Large intestine (tissue), 3 donors: ENCODE results near the gene KLK12. TPM values are rescaled to one million over a fixed set of nuclear protein-coding genes. Genes with fewer than 3 reads are reported as not detected.

Experiments
- DNase-seq, 2 donors: peaks; one replicate each; pipeline versions ENCODE4 v3.0.0 to v3.0.0-alpha.2; 2013
- H3K27ac ChIP-seq: one replicate; pipeline ENCODE4 v1.5.1; 2013; ENCODE audit warnings: low read length
- H3K27me3 ChIP-seq: 2 replicates; pipeline ENCODE4 v1.6.1; 2013; ENCODE audit warnings: low read length; ENCODE audit not compliant: control insufficient read depth, insufficient read depth
- H3K36me3 ChIP-seq: 2 replicates; pipeline ENCODE4 v1.6.1; 2013; ENCODE audit warnings: low read length; ENCODE audit not compliant: control insufficient read depth, insufficient read depth
- H3K4me1 ChIP-seq: one replicate; pipeline ENCODE4 v1.6.1; 2013; ENCODE audit warnings: low read length; ENCODE audit not compliant: control insufficient read depth, insufficient read depth
- H3K4me3 ChIP-seq: one replicate; pipeline ENCODE4 v1.5.1; 2013; ENCODE audit warnings: low read length
- H3K9me3 ChIP-seq: one replicate; pipeline ENCODE4 v1.6.1; 2013; ENCODE audit warnings: mild to moderate bottlenecking, low read depth, low read length, moderate library complexity; ENCODE audit not compliant: control insufficient read depth
- WGBS: methylation state at CpG from one replicate; pipeline ENCODE4 v1.1.5; 2013; ENCODE audit warnings: low lambda C conversion rate; ENCODE audit not compliant: insufficient coverage; 5-methylcytosine and 5-hydroxymethylcytosine counted together
- polyA plus RNA-seq: library from polyadenylated mRNA; unstranded; fragments of 120-200 nt; gene quantifications from one replicate; pipeline ENCODE4 v1.2.1, GENCODE V29; 2013

The KLK12 gene
- polyA plus RNA-seq, 1 donor, result 2.4 TPM

DNA sequence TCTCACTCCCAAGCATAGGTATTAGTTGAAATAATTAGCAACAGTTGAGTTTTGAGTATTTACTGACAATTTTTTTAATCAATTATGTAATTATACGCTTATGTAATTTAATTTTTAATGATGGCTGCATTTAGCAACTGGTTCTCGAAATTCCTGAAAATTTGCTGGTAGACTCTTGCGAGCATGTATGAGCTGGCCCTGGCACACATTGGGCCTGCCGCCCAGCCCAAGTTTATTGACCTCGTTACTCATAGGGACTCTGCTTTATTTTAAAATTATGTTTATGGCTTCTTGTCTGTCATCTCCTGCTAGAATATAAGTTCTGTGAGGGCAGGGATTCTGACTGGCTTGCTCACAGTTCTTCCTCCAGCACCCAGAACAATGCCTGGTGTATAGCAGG is 41.2 kb upstream of the KLK12 start:
- H3K9me3 ChIP-seq, result no peaks in the 10 kb centered on the region
- DNase-seq, result no peak
- no peaks in the 10 kb centered on the region for H3K36me3 ChIP-seq
- no peak overlapping the region for H3K4me3 ChIP-seq
- H3K4me1 ChIP-seq, result no peaks in the 10 kb centered on the region
- H3K27ac ChIP-seq, result no peak overlapping the region
- H3K27me3 ChIP-seq, result no peaks in the 10 kb centered on the region
- 100% methylated on average over 2 of the region's 5 CpGs for WGBS

DNA sequence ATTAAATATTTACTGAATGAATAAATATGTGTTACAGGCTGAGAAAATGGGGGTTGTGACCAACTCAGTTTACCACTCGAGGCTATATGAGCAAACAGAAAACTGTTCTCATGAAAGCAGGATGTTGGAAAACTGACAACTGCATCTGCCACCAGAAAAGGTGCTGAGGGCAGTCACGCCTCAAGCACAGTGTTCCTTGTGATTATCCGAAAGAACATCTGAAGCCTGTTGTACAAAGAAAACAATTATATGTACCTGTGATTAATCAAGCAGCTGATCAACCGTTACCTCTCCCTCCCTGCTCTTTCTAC is 36.2 kb upstream of the KLK12 start:
- no peak for DNase-seq
- H3K4me1 ChIP-seq, result no peaks in the 10 kb centered on the region
- H3K27ac ChIP-seq, result no peak overlapping the region
- H3K9me3 ChIP-seq, result no peaks in the 10 kb centered on the region
- H3K27me3 ChIP-seq, result peaks cover 2% of the 10 kb centered on the region
- H3K36me3 ChIP-seq, result no peaks in the 10 kb centered on the region
- no peak overlapping the region for H3K4me3 ChIP-seq
- WGBS, result no CpG with 5 or more reads among the region's 4 CpGs

DNA sequence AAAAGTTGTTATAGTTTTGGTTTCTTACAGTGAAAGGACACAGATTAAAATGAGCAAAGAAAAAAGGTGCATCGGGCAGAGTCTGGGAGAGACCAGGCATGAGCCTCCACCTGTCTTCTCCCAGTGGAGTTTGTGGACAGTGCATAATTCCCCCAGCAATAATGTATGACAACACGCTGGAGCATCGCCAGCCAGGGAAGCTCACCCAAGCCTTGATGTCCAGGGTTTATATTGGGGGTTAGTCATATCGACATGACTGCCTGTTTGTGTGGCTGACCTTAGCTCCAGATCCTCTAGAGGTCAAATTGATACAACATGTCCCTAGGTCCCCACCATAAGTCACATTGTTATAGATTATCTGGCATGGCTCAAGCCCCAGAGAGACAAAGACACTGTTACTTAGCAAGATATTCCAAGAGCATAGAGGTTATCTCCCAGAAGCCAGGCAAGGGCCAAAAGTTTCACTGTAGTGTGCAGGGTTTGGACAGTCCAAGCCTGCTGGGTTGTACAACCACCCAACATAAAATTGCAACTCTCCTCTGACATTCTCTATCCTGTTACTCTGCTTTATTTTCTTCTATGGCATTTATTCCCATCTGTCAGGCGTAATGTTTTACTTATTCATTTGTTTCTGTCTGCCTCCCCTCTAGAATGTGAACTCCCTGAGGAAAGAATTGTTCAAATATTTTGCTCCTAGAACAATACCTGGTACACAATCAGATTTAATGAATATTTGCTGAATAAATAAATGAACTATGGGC is 35.7 kb upstream of the KLK12 start:
- WGBS, result 76% methylated on average over 2 of the region's 5 CpGs
- Histone ChIP-seq H3K4me1 (no peaks in the 10 kb centered on the region), H3K36me3 (no peaks in the 10 kb centered on the region), H3K9me3 (no peaks in the 10 kb centered on the region), H3K4me3 (no peak overlapping the region), H3K27ac (no peak overlapping the region), H3K27me3 (peaks cover 7% of the 10 kb centered on the region)
- no peak for DNase-seq

DNA sequence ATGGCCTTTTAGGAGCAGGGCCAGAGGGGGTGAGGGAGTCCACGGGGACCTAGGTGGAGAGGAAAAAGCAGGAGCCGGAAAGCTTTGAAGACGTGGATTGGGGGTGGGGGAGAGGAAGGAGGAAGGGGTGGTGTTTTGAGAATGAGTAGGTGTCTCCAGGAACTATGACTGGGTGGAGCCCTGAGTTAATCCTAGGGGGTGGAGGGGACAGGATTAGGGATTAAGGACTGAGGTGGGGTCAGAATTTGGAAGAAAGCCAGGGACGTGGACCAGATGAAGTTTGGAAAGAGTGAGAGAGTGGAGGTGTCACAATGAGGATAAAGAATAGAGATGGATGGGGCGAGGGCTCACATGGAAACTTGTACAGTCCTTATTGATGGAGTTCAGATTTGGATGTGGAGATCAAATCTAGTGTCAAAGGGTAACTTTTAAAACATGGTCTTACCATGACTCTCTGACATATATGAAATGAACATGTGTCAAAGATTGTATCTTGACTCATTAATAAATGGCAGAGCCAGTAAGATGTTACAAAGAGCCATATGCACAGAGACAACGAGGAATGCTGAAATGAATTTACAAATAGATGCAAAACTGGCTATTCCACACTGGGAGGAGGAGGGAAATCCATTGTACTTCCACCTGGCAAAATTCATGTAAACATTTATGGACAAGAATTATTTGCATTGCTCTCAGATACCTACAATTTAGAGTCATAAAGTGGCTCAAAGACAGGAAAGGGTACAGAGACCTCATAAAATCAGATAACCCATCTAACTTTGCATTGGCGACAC is 31.8 kb upstream of the KLK12 start:
- Histone ChIP-seq H3K4me1 (no peaks in the 10 kb centered on the region), H3K4me3 (no peak overlapping the region)
- 75% methylated on average over 3 of the region's 7 CpGs for WGBS

DNA sequence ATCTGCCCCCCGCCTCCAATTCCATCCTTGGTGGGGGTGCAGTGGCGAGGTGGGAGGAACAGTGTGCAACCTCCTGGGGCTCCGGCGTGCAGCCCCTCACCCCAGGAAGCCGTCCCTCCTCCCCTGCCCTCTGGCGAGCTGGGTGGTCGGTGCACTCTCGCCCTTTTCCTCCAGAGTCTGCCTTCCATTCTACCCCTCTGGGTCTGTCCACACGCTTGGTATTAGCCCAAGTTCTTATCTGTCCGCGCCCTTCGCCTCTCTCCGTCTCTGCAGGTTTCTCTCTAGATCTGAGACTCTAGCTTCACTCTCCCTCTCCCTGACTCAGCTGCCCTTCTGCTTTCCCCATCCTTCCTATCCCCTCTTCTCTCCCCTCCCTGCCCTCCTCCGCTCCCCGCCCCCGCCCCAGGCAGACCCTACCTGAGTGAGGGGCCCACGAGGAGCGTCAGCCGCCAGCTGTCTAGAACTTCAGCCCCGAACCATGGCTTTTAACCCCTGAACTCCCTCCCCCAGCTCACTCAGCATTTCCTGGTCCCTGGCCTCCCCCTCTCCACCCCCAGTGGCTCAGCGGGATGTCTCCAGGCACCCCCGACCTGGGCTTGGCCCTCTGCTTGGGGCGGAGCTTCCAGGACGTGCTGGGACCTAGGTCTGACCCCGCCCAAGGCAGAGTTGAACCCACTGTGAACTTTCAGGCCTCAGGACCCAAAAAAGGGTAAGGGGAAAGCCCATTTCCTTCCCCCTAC is 30.6 kb upstream of the KLK12 start:
- Histone ChIP-seq H3K36me3 (no peaks in the 10 kb centered on the region), H3K4me1 (no peaks in the 10 kb centered on the region), H3K9me3 (no peaks in the 10 kb centered on the region), H3K4me3 (no peak overlapping the region), H3K27me3 (peaks cover 25% of the 10 kb centered on the region), H3K27ac (no peak overlapping the region)
- no CpG with 5 or more reads among the region's 25 CpGs for WGBS
- DNase-seq, result no peak

More for the DNA sequence above, 31.8 kb upstream of the KLK12 start:
- Histone ChIP-seq H3K27me3 (peaks cover 25% of the 10 kb centered on the region), H3K36me3 (no peaks in the 10 kb centered on the region), H3K27ac (no peak overlapping the region), H3K9me3 (no peaks in the 10 kb centered on the region)
- DNase-seq, result no peak

DNA sequence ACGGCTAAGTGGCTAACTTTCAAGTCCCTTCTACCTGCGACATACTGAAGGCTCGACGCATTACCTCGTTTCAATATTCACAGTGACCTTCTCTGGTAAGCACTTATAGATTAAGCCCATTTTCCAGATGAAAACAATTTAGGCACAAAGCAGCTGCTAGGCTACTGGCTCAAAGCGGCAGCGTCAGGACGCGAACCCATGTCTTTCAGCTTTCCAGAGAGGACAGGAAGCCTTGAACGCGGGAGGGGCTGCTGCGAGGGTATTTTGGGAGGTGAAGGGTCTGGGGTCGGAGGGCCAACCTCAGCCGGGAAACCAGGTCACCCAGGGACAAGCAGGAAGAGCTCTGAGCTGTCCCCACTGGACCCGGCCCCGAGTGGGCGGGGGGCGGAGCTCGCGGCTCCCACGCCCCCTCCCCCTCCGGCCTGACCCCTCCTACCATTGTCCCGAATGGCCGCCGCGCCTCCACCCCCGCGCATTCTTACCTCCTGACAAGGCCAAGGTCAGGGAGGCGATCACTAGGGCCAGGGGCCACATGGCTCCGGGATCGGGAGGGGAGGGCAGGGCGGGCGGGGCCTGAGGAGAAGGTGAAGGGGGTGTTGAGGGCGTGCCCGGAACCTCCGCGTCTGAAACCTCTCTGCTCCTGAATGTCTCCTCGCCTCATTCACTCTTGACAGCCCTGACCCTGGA is 29.9 kb upstream of the KLK12 start, which contains the start of gene KLK13:
Gene KLK13, minus strand, starts transcription at position 559 of the 687 bp plus-strand sequence. Its CDS starts 25 bp downstream, at position 534.
- no peak within 1 kb of the TSS for H3K4me3 ChIP-seq
- DNase-seq, result no peak
- H3K27me3 ChIP-seq, result peaks cover 27% of the 10 kb centered on the region
- no CpG with 5 or more reads among the region's 38 CpGs for WGBS
- no peak within 1 kb of the TSS for H3K27ac ChIP-seq
- H3K9me3 ChIP-seq, result no peaks in the 10 kb centered on the region
- no peaks in the 10 kb centered on the region for H3K36me3 ChIP-seq
- no peaks in the 10 kb centered on the region for H3K4me1 ChIP-seq

DNA sequence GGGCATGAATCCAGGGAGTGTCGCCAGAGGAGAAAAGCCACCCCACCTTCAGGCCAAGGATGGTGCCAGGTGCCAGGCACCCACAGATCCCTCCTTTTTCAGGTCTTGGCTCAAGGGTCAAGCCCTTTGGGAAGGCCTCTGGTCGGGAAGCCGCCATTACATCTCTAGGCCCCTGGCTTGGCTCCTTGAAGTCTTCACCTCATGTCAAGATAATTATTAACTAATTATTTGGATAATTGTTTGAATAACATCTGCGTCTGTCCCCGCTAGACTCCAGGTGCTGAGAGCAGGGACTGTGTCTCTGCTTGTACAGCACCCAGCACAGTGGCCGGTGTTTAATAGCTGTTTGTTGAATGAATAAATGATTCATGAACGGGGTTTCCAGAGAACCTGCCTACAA is 28.9 kb upstream of the KLK12 start:
- no peak overlapping the region for H3K4me3 ChIP-seq
- no peaks in the 10 kb centered on the region for H3K9me3 ChIP-seq
- H3K4me1 ChIP-seq, result no peaks in the 10 kb centered on the region
- WGBS, result no CpG with 5 or more reads among the region's 7 CpGs
- no peaks in the 10 kb centered on the region for H3K36me3 ChIP-seq
- no peak overlapping the region for H3K27ac ChIP-seq
- no peak for DNase-seq
- peaks cover 27% of the 10 kb centered on the region for H3K27me3 ChIP-seq

DNA sequence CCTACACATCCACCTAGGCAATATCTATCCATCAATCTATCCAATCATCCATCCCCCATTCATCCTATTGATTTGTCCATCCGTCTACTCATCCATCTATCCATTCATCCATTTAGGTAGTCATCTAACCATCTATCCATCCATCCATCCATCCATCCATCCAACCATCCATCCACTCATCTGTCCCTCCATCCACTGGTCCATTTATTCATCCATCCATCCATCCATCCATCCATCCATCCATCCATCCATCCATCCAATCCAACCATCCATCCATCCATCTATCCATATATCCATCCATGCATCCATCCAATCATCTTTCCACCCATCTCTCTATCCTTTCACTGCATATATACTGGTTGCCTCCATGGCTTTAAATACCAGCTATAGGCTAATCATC is 26.2 kb upstream of the KLK12 start:
- H3K27ac ChIP-seq, result no peak overlapping the region
- WGBS, result 17% methylated on average over 1 of the region's 1 CpG
- H3K4me1 ChIP-seq, result no peaks in the 10 kb centered on the region
- no peak overlapping the region for H3K4me3 ChIP-seq
- H3K9me3 ChIP-seq, result no peaks in the 10 kb centered on the region
- peaks cover 24% of the 10 kb centered on the region for H3K27me3 ChIP-seq
- no peak for DNase-seq
- no peaks in the 10 kb centered on the region for H3K36me3 ChIP-seq

DNA sequence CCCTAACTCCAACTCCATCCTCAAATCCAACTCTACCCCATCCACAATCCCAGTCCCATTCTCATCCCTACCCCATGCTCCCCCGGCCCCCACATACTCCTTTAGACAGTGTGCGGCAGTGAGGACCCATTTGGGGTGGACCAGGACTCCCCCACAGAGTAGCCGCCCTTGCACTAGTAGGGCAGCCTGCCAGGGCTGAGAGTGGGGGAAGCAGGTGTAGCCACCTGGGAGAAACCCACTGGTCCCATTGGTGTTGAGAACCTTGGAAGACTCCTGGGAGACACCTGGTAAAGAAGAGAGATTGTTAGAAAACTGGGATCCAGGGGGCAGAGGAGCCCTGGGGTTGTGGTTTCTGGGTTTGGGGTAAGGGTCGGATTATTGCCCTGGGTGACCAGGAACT is 25.5 kb upstream of the KLK12 start:
- Histone ChIP-seq H3K27me3 (peaks cover 19% of the 10 kb centered on the region), H3K4me3 (no peak overlapping the region), H3K27ac (no peak overlapping the region), H3K36me3 (no peaks in the 10 kb centered on the region), H3K4me1 (no peaks in the 10 kb centered on the region), H3K9me3 (no peaks in the 10 kb centered on the region)
- DNase-seq, result no peak
- WGBS, result 40% methylated on average over 1 of the region's 4 CpGs

DNA sequence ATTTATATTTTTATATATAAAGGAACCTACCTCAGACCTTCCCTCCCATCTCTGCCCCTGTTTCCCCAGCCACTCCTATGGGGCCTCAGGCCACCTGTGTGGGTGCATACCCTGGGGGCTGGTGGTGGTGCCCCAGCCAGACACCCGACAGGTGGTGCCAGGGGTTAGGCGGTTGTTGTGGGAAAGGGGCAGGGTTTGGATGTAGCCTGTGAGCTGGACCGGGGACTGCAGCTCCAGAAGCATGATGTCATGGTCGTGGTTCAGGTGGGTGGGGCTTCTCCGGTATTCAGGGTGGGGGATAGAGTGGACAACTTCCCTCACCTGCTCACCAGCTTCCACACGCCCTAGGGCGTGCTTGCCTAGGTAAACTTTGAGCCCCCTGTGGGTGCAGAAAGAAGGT is 24.9 kb upstream of the KLK12 start:
- Histone ChIP-seq H3K9me3 (no peaks in the 10 kb centered on the region), H3K27ac (no peak overlapping the region), H3K36me3 (no peaks in the 10 kb centered on the region), H3K4me1 (no peaks in the 10 kb centered on the region), H3K27me3 (peaks cover 15% of the 10 kb centered on the region), H3K4me3 (no peak overlapping the region)
- WGBS, result no CpG with 5 or more reads among the region's 7 CpGs
- DNase-seq, result no peak
